DMS114 treated with DMSO at 0.1 percent for 48 hours (cell line): ENCODE measurements around the gene RPA3.
A peak's percentile ranks its signal among the peaks of the same experiment; 100 is the strongest.
"Not testable (repeated sequence)": the region's sequence is repeated elsewhere in the genome, so short reads cannot be mapped to it uniquely, and the experiment has no call there.

ENCODE experiments used
- DNase-seq: peaks from one replicate; lab custom pipeline; 2025; ENCODE audit not compliant: unreplicated experiment; lab: John Stamatoyannopoulos, UW

The RPA3 gene

GRCh38 chr7:7695111-7695817 lies 23.1 kb downstream of the RPA3 start:
- DNase-seq: no peak

- no peak for DNase-seq
These were observed 23.9 kb downstream of the RPA3 start for GRCh38 chr7:7694542-7694941.

DNA sequence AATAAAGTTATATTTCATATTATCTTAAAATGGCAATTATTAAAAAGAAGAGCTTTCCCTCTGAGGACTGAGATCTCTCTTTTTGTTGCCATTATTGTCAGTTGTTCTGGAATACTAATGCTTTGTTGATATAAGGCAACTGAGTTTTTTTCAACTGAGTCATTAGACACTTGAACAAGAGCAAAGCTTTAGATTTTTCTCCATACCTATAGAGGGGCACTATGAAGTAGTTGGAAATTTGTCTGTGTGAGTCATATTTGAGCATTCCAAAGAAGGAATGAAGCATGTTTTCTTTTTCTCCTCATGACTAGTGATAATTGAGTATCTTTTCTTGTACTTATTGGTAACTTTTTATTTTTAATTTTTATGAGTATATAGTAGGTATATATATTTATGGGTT lies 24.5 kb downstream of the RPA3 start:
- DNase-seq: no peak

GRCh38 chr7:7688956-7689355 lies 29.5 kb downstream of the RPA3 start:
- no peak for DNase-seq

- no peak for DNase-seq
These were observed 30.1 kb downstream of the RPA3 start for GRCh38 chr7:7688310-7688709.

GRCh38 chr7:7687800-7688199 lies 30.6 kb downstream of the RPA3 start:
- DNase-seq: no peak

GRCh38 chr7:7686811-7687508 lies 31.4 kb downstream of the RPA3 start:
- no peak for DNase-seq

DNA sequence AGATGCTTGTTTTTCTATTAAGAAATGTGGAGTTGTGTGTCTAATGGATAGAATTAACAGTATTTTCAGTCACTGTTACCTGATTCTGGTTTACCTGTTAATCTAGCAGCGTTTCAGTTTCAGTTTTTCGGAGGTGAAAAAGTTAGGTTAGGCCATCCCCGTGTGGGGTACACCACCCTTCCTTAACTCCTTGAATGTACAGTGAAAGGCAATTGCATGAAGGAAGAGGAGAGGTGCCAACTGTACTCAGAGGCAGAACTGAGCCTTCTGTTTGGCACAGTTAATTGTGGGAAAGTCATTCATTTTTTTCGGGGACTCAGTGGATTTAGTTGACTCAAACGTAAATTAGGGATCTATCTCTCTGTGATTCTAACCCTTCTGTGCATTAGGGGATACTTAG lies 35.5 kb downstream of the RPA3 start:
- DNase-seq: no peak

- no peak for DNase-seq
These were observed 36.5 kb downstream of the RPA3 start for GRCh38 chr7:7681936-7682329.

- DNase-seq: peak; percentile 62
These were observed 37.0 kb downstream of the RPA3 start for GRCh38 chr7:7681191-7681935.

DNA sequence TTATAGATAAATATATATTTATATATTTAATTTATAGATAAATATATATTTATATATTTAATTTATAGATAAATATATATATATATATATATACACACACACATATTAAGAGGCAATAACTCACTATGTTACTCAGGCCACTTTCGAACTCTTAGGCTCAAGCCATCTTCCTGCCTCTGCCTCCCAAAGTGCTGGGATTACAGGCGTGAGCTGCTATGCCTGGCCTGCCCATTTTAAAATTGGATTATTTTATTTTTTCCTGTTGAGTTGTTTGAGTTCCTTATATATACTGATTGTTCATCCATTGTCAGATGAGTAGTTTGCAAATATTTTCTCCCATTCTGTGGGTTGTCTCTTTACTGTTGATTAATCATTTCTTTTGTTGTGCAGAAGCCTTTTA lies 38.8 kb downstream of the RPA3 start:
- not testable (repeated sequence) for DNase-seq

DNA sequence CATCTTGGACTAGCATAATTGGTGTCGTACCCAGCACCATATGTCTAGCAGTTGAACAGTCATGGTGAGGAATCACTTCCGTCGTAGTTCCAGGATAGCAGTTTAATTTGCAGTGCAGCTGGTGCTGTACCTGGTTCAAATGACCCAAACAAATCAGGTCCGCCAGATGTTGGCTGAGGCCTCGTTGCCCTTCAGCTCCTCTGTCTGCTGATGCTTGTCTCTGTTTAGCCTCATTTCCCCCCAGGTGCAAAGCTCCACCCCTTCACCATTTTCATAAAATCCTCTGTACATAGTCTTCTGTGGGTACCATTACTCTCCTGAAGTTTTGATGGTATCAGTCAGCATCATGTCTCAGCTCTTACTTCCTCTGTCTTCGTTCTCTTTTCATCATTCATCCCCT lies 42.7 kb downstream of the RPA3 start:
- no peak for DNase-seq

DNA sequence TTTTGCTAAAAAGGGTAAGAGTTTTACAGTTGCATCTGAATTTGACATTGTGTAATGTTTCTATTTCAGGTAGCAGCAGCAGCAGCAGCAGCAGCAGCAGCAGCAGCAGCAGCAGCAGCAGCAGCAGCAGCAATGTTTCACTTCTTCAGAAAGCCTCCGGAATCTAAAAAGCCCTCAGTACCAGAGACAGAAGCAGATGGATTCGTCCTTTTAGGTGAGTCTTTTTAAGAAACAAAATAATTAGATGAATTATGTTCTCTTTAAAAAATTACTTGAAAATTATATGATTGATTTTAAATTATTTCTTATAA lies 45.2 kb downstream of the RPA3 start:
- no peak for DNase-seq

DNA sequence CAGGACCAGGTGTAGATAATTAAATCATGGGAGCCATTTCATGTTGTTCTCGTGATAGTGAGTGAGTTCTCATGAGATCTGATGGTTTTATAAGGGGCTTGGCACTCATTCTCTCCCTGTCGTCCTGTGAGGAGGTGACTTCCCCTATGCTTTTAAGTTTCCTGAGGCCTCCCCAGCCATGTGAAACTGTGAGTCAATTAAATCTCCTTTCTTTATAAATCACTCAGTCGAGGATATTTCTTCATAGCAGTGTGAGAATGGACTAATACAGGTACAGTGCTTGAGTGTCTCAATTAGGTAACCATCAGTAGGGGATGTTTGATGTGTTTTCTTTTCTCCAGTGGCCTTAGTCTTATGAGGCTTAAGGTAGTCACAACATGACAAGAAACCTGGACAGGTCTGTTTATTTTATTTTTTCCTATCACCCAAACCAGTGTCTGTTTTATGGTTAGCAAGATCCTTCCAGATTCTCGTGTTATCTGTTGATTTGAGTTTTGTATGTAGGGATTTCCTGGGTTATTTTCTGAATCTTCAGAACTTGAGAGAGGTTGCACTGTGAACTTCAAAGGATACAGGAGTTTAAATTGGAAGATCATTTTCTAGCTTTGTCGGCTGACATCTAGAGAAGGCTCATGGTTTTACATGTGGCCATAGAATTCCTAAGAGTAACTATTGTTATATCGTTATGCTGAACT lies 45.7 kb downstream of the RPA3 start:
- no peak for DNase-seq

DNA sequence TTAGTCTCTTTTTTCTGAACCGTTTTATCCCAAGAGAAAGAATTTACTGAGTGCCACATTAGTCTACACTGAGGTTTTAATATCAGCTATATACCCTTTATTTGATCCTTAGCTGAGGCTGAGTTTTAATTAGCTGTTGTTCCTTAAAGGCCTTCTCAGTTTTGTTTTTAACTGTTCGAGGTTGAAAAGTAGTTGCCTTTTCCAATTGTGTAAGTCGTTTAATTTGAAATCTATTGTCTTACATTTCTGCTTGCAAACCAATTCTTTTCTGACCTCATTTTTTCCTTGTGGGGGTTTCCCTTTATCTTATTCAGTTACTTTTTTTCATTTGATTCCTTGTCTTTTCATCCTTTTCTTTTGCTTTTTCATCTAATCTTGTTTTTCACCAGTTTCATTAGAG lies 47.0 kb downstream of the RPA3 start:
- no peak for DNase-seq

DNA sequence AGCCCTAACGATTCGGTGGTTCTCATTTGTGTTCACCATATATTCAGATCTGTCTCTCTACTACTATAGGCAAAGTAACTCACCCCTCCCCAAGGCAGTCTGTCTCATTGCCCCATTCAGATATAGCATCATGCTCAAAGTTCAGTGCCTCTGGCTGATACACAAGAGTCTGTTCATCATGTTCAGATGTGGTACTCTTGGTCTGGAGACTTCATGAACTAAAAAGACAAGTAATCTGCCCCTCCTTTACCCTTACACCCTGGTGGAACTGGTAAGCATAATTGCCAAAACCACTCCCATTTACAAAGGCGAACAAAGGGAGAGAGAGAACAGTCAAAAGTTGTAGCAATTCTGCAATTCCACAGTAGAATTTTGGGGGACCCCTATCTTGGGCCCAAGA lies 47.9 kb downstream of the RPA3 start:
- DNase-seq: no peak

GRCh38 chr7:7668706-7669105 lies 49.7 kb downstream of the RPA3 start:
- DNase-seq: no peak

DNA sequence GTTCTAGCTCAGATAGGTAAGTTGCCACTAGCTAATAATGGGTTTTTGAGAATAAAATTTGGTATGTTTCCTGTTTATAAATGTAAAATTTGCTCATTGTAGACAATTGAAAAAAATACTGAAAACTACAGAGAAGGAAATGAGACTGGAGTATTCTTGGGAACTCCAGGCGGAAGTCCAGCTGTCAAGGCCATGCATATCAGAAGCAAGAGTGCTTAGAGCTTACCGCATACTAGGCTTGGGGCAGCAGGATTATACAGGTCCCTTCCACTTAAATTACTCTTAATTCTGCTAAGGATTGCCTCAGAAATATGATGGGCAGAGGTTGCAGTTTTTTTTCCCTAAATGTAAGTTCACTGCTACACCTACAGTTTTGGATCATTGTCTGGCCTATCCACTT lies 51.2 kb downstream of the RPA3 start:
- no peak for DNase-seq

- DNase-seq: no peak
These were observed 53.4 kb downstream of the RPA3 start for GRCh38 chr7:7665031-7665430.

DNA sequence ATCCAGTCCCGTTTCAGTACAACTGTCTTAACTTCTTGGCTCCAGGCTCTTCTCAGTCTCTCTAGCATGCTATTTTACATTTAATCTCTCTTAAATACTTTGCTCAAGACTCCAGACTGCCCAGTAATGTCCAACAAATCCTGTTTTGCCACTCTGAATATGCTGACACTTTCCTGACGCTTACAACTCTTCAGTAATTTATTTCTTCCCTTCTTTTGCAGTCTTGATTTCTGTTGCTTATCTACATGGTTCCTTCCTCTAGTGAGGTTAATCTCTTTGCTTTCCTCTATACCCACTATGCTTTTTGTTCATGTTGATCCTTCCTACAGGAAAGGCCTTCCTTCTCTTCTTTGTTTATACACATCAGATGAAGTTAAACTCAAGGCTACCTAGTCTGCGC lies 54.1 kb downstream of the RPA3 start:
- DNase-seq: no peak

- no peak for DNase-seq
These were observed 55.9 kb downstream of the RPA3 start for GRCh38 chr7:7662527-7662926.

DNA sequence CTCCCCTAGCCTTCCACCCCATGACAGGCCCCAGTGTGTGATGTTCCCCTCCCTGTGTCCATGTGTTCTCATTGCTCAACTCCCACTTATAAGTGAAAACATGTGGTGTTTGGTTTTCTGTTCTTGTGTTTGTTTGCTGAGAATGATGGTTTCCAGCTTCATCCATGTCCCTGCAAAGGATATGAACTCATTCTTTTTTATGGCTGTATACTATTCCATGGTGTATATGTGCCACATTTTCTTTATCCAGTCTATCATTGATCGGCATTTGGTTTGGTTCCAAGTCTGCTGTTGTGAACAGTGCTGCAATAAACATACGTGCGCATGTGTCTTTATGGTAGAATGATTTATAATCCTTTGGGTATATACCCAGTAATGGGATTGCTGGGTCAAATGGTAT lies 61.9 kb downstream of the RPA3 start:
- not testable (repeated sequence) for DNase-seq
